SH-SY5Y (cell line): ENCODE results near the gene SRGAP3.

Experiments
- GATA2 ChIP-seq: IDR thresholded peaks from 2 replicates; pipeline ENCODE4 v1.6.1; 2011; ENCODE audit warnings: mild to moderate bottlenecking, low read depth, low read length
- GATA3 ChIP-seq: IDR thresholded peaks from 2 replicates; pipeline ENCODE4 v1.6.1; 2011; ENCODE audit warnings: low read depth, mild to moderate bottlenecking, low read length, moderate library complexity

- no peak for TF ChIP-seq GATA3
- no peak for TF ChIP-seq GATA2
These were observed 139.9 kb downstream of the SRGAP3 start for GRCh38 chr3:9109568-9109914.
